MM.1S (cell line): Measurements from ENCODE around the gene PTPN18.

Experiments used
- DNase-seq: peaks from one replicate; pipeline ENCODE4 v3.0.0-alpha.2; 2015
- H2AFZ ChIP-seq: fragments of 300-600 bp; sonication (generic); 2 replicates; pipeline ENCODE4 v1.6.0; 2016; ENCODE audit warnings: antibody characterized with exemption, low read length
- H3F3A ChIP-seq: fragments of 300-600 bp; sonication (generic); 2 replicates; pipeline ENCODE4 v1.6.1; 2016; ENCODE audit warnings: mild to moderate bottlenecking, antibody characterized with exemption, low read length, moderate library complexity, mixed read lengths; ENCODE audit not compliant: insufficient read depth
- H3K27ac ChIP-seq: fragments of 300-600 bp; sonication (generic); 2 replicates; pipeline ENCODE4 v1.5.1; 2016; ENCODE audit warnings: mild to moderate bottlenecking, low read length
- H3K27me3 ChIP-seq: fragments of 300-600 bp; sonication (generic); replicated peaks from 2 replicates; pipeline ENCODE4 v1.6.0; 2016; ENCODE audit warnings: low read length; ENCODE audit not compliant: insufficient read depth
- H3K36me3 ChIP-seq: fragments of 300-600 bp; sonication (generic); replicated peaks from 2 replicates; pipeline ENCODE4 v1.6.1; 2016; ENCODE audit warnings: mild to moderate bottlenecking, low read length, mixed read lengths; ENCODE audit not compliant: insufficient read depth
- H3K4me1 ChIP-seq: fragments of 300-600 bp; sonication (generic); 2 replicates; pipeline ENCODE4 v1.6.1; 2016; ENCODE audit warnings: low read length, mixed read lengths
- H3K4me2 ChIP-seq: fragments of 300-600 bp; sonication (generic); 2 replicates; pipeline ENCODE4 v1.6.0; 2016; ENCODE audit warnings: low read depth, low read length
- H3K4me3 ChIP-seq: fragments of 300-600 bp; sonication (generic); 2 replicates; pipeline ENCODE4 v1.5.1; 2016; ENCODE audit warnings: low read length, mixed read lengths
- H3K79me2 ChIP-seq: fragments of 300-600 bp; sonication (generic); 2 replicates; pipeline ENCODE4 v1.6.1; 2016; ENCODE audit warnings: mixed run types, low read length, mixed read lengths
- H3K9ac ChIP-seq: fragments of 300-600 bp; sonication (generic); 2 replicates; pipeline ENCODE4 v1.6.1; 2016; ENCODE audit warnings: low read length, mixed read lengths
- H3K9me2 ChIP-seq: fragments of 300-600 bp; sonication (generic); replicated peaks from 2 replicates; pipeline ENCODE4 v1.6.1; 2016; ENCODE audit warnings: mild to moderate bottlenecking, low read length, mixed read lengths; ENCODE audit not compliant: insufficient read depth
- H3K9me3 ChIP-seq: fragments of 300-600 bp; sonication (generic); replicated peaks from 2 replicates; pipeline ENCODE4 v1.6.1; 2016; ENCODE audit warnings: mild to moderate bottlenecking, low read length, mixed read lengths; ENCODE audit not compliant: insufficient read depth
- H4K20me1 ChIP-seq: fragments of 300-600 bp; sonication (generic); 2 replicates; pipeline ENCODE4 v1.6.1; 2016; ENCODE audit warnings: mild to moderate bottlenecking, low read length, moderate library complexity, mixed read lengths; ENCODE audit not compliant: insufficient read depth
- EZH2 ChIP-seq: fragments of 300-600 bp; sonication (generic); optimal IDR thresholded peaks from 2 replicates; pipeline ENCODE3; 2017; ENCODE audit warnings: low read depth, mild to moderate bottlenecking, antibody characterized with exemption, low read length, mixed read lengths
- EZH2phosphoT487 ChIP-seq: fragments of 300-600 bp; sonication (generic); IDR thresholded peaks from 2 replicates; pipeline ENCODE4 v1.6.1; 2018; ENCODE audit warnings: antibody characterized with exemption, low read length
- TF ChIP-seq, protein P1 (sequence below): fragments of 300-600 bp; sonication (generic); IDR thresholded peaks from 2 replicates; pipeline ENCODE4 v1.5.1; 2016; ENCODE audit warnings: antibody characterized with exemption, low read length, mixed read lengths

The PTPN18 gene

DNA sequence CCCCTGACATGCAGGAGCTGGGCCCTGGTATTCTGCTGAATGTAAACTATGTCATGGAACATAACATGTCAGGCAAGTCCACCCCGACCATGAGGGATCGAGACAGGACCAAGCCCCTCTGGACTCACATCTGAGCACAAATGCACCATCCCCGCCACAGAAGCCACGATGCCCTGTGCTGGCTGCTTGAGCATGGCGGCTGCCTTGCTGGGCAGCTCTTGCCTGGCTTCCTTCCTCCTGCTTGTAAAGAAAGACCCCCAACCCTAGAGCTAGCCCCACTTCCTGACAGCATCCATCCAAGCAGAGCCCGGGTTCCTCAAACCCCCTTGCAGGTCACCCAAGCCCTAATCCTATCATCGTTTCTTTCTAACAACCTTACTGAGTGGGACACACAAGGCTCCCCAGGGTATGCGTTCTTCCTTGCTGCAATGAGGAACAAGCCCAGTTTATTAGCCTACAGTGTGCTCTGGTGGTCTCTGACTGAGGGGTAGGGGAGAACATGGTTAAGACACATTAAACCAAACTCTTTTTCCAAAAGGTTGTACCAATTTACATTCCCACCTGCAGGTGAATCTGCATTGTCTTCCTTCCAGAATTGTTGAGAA lies 26.6 kb downstream of the PTPN18 start:
- H3K4me3 ChIP-seq: no peak overlapping the region
- no peak overlapping the region for H3K4me2 ChIP-seq
- no peaks in the 10 kb centered on the region for H3K9me2 ChIP-seq
- no peak overlapping the region for H3K9ac ChIP-seq
- no peaks in the 10 kb centered on the region for H3K9me3 ChIP-seq
- no peaks in the 10 kb centered on the region for H4K20me1 ChIP-seq
- peaks cover 24% of the 10 kb centered on the region for H3K4me1 ChIP-seq
- peaks cover 14% of the 10 kb centered on the region; the same call in 1 of the 2 replicates for H3F3A ChIP-seq
- H3K36me3 ChIP-seq: no peaks in the 10 kb centered on the region
- H3K27ac ChIP-seq: no peak overlapping the region
- no peak for DNase-seq
- H3K79me2 ChIP-seq: peaks cover 11% of the 10 kb centered on the region
- H2AFZ ChIP-seq: no peak overlapping the region
- no peak for TF ChIP-seq EZH2
- TF ChIP-seq, protein P1, sequence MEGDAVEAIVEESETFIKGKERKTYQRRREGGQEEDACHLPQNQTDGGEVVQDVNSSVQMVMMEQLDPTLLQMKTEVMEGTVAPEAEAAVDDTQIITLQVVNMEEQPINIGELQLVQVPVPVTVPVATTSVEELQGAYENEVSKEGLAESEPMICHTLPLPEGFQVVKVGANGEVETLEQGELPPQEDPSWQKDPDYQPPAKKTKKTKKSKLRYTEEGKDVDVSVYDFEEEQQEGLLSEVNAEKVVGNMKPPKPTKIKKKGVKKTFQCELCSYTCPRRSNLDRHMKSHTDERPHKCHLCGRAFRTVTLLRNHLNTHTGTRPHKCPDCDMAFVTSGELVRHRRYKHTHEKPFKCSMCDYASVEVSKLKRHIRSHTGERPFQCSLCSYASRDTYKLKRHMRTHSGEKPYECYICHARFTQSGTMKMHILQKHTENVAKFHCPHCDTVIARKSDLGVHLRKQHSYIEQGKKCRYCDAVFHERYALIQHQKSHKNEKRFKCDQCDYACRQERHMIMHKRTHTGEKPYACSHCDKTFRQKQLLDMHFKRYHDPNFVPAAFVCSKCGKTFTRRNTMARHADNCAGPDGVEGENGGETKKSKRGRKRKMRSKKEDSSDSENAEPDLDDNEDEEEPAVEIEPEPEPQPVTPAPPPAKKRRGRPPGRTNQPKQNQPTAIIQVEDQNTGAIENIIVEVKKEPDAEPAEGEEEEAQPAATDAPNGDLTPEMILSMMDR: no peak
- TF ChIP-seq EZH2phosphoT487: no peak
- H3K27me3 ChIP-seq: no peaks in the 10 kb centered on the region

DNA sequence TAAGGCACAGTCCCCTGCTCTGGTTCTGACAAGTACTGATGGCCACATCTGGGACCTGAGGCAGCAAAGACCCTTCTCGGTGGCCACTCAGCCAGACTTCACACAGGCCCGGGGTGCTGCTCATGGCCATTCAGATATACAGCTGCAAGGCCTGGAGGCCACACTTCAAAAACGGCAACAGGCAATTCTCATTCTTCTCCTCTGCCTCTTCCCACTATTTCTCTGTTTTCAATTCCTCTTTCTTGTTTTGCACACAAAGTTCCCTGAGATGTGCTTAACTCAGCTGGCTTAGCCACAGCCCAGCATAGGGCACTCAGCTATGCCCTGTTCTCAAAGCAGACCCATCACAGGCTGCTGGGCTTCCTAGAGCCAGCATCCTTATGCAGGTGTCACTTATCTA lies 29.9 kb downstream of the PTPN18 start:
- H3K4me1 ChIP-seq: peaks cover 17% of the 10 kb centered on the region
- no peak overlapping the region for H2AFZ ChIP-seq
- DNase-seq: peak; percentile 53
- no peaks in the 10 kb centered on the region for H4K20me1 ChIP-seq
- no peaks in the 10 kb centered on the region for H3K9me2 ChIP-seq
- peak overlapping the region; percentile 1; the same call in 1 of the 2 replicates for H3K4me2 ChIP-seq
- H3K27me3 ChIP-seq: no peaks in the 10 kb centered on the region
- H3K9ac ChIP-seq: no peak overlapping the region
- H3K79me2 ChIP-seq: no peaks in the 10 kb centered on the region
- H3K27ac ChIP-seq: peak overlapping the region; percentile 66; the same call in 1 of the 2 replicates
- H3K36me3 ChIP-seq: no peaks in the 10 kb centered on the region
- no peak for TF ChIP-seq EZH2phosphoT487
- TF ChIP-seq EZH2: no peak
- TF ChIP-seq, protein P1: no peak
- no peaks in the 10 kb centered on the region for H3K9me3 ChIP-seq
- no peak overlapping the region for H3K4me3 ChIP-seq
- H3F3A ChIP-seq: peaks cover 14% of the 10 kb centered on the region; the same call in 1 of the 2 replicates

DNA sequence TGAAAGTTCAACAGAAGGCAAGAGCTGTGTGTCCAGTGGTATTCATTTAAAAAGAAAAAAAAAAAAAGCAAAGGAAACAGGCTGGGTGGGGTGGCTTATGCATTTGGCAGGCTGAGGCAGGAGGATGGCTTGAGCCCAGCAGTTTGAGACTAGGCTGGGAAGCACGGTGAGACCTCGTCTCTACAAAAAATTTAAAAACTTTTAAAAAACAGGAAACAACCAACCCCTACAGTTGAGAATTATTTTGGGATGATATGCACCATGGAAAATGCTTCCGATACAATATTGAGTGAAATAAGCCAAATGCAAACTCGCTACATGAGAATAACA lies 31.2 kb downstream of the PTPN18 start:
- TF ChIP-seq EZH2 (no peak), EZH2phosphoT487 (no peak)
- TF ChIP-seq, protein P1: no peak
- Histone ChIP-seq H3K36me3 (no peaks in the 10 kb centered on the region), H2AFZ (no peak overlapping the region), H3K9me2 (no peaks in the 10 kb centered on the region), H3K4me3 (no peak overlapping the region), H3K9ac (no peak overlapping the region), H4K20me1 (no peaks in the 10 kb centered on the region), H3K9me3 (no peaks in the 10 kb centered on the region), H3K27ac (no peak overlapping the region), H3F3A (peaks cover 14% of the 10 kb centered on the region; the same call in 1 of the 2 replicates), H3K4me2 (no peak overlapping the region), H3K27me3 (no peaks in the 10 kb centered on the region), H3K79me2 (no peaks in the 10 kb centered on the region), H3K4me1 (peaks cover 17% of the 10 kb centered on the region)
- no peak for DNase-seq
